ENCODE data around the gene PSMD5.

GRCh38 chr9:120857481-120857880 lies 14.8 kb upstream of the PSMD5 start:
- TF ChIP-seq CTCF (IDR thresholded peaks at IDR 0.05), result no peak
- no peak for TF ChIP-seq POLR2A (IDR thresholded peaks at IDR 0.05)
